Stomach (tissue), 9 donors: ENCODE results near the gene CLSTN1. TPM values are rescaled to one million over a fixed set of nuclear protein-coding genes. Genes with fewer than 3 reads are reported as not detected.

Source experiments
- DNase-seq, 2 donors: peaks; one replicate each; pipeline versions ENCODE4 v3.0.0 to v3.0.0-alpha.2; 2013 to 2019
- H3K27ac ChIP-seq, 5 donors: fragments of 200-600 bp in 4 of 5; sonication (generic) in 4 of 5; one replicate each; pipeline ENCODE4 v1.5.1; 2013 to 2019; ENCODE audit warnings: mild to moderate bottlenecking in 1 of 5, moderate library complexity in 1 of 5
- H3K27me3 ChIP-seq, 3 donors: fragments of 200-600 bp; sonication (generic); one replicate each; pipeline ENCODE4 v1.5.1; 2017 to 2019; ENCODE audit warnings: mixed run types in 1 of 3
- H3K36me3 ChIP-seq, 4 donors: fragments of 200-600 bp; sonication (generic); 1 replicate in 3 of 4; 2 replicates in 1 of 4; pipeline ENCODE4 v1.5.1; 2016 to 2019
- H3K4me1 ChIP-seq, 4 donors: fragments of 200-600 bp; sonication (generic); one replicate each; pipeline ENCODE4 v1.5.1; 2016 to 2019
- H3K4me3 ChIP-seq, 4 donors: fragments of 200-600 bp; sonication (generic) in 3 of 4; one replicate each; pipeline ENCODE4 v1.5.1; 2016 to 2019; ENCODE audit warnings: mild to moderate bottlenecking in 1 of 4
- H3K9me3 ChIP-seq, 4 donors: fragments of 200-600 bp; sonication (generic); one replicate each; pipeline ENCODE4 v1.5.1; 2016 to 2019
- CTCF ChIP-seq, 7 experiments: fragments of 450-650 bp in 4 of 7; fragments of 200-600 bp in 3 of 7; sonication (generic) in 3 of 7; IDR thresholded peaks; one replicate each; pipeline ENCODE4 v1.5.1; 2016 to 2019; ENCODE audit warnings: antibody characterized with exemption in 7 of 7, control low read depth in 2 of 7, mild to moderate bottlenecking in 1 of 7
- EP300 ChIP-seq: sonication (generic); formaldehyde crosslinking; IDR thresholded peaks from one replicate; pipeline ENCODE4 v1.6.1; 2017; ENCODE audit warnings: antibody characterized with exemption
- POLR2A ChIP-seq, 4 donors: fragments of 450-650 bp; IDR thresholded peaks; one replicate each; pipeline ENCODE4 v1.6.1; 2016; ENCODE audit warnings: antibody characterized with exemption in 4 of 4, control low read depth in 2 of 4, mild to moderate bottlenecking in 1 of 4, moderate library complexity in 1 of 4
- POLR2AphosphoS5 ChIP-seq, 3 donors: sonication (generic); formaldehyde crosslinking; IDR thresholded peaks; one replicate each; pipeline ENCODE4 v1.6.1; 2016; ENCODE audit warnings: antibody characterized with exemption in 3 of 3
- WGBS, 5 donors: extraction: QIAGEN DNeasy Blood & Tissue Kit in 3 of 5; methylation state at CpG; one replicate each; pipeline versions ENCODE4 v1.1.5 to v1.1.7; 2013 to 2018; 5-methylcytosine and 5-hydroxymethylcytosine counted together
- intact Hi-C: fragments of 100-400 bp; cut with DNase I; formaldehyde crosslinking; loops from one replicate; pipeline ENCODE4 v1.15.1; 2023; ENCODE audit warnings: low total_unique reads
- polyA plus RNA-seq, 3 donors: library from polyadenylated mRNA; stranded (reverse); fragments of 200-250 nt; gene quantifications; one replicate each; pipeline ENCODE4 v1.2.3, GENCODE V29; 2013
- total RNA-seq, 5 donors: library from RNA; depleted of rRNA; stranded (reverse); fragments of >200 nt; gene quantifications; one replicate each; pipeline versions ENCODE4 v1.1.0 to v1.2.3, GENCODE V29; 2014 to 2016
- donor health status: healthy with polysubstance abuse.
- donor health status: Bipolar disorder and iron deficiency.
- donor health status: healthy.

The CLSTN1 gene
- total and polyA plus RNA-seq, 8 donors: 10.5 to 156 (median 30.9) TPM

GRCh38 chr1:9711466-9712020 lies 112.2 kb downstream of the CLSTN1 start:
- WGBS, 5 donors: 83 to 91% (median 87%) methylated on average over 9 of the region's 9 CpGs
- intact Hi-C loops: no loop called here

GRCh38 chr1:9710037-9710436 lies 113.7 kb downstream of the CLSTN1 start:
- Histone ChIP-seq H3K4me1 (peaks cover 0 to 4% (median 0%) of the 10 kb centered on the region in 4 donors), H3K27me3 (no peaks in the 10 kb centered on the region), H3K9me3 (no peaks in the 10 kb centered on the region), H3K4me3 (no peak overlapping the region), H3K36me3 (peaks cover 7 to 45% (median 37%) of the 10 kb centered on the region in 4 donors), H3K27ac (no peak overlapping the region)
- 89 to 96% (median 93%) methylated on average over 8 of the region's 8 CpGs for WGBS, 5 donors
- no peak for TF ChIP-seq CTCF (IDR thresholded peaks at IDR 0.05)
- no peak for TF ChIP-seq POLR2AphosphoS5 (IDR thresholded peaks at IDR 0.05)
- no peak for TF ChIP-seq EP300
- no peak for TF ChIP-seq POLR2A (IDR thresholded peaks at IDR 0.05)
- intact Hi-C loops: no loop called here
- DNase-seq: no peak

More at GRCh38 chr1:9711466-9712020, 112.2 kb downstream of the CLSTN1 start:
- no peak overlapping the region for H3K4me3 ChIP-seq
- peaks cover 7 to 60% (median 53%) of the 10 kb centered on the region in 4 donors for H3K36me3 ChIP-seq
- no peak for DNase-seq
- H3K27me3 ChIP-seq: no peaks in the 10 kb centered on the region
- H3K27ac ChIP-seq: no peak overlapping the region
- TF ChIP-seq EP300 (no peak), POLR2AphosphoS5 (IDR thresholded peaks at IDR 0.05) (no peak), POLR2A (IDR thresholded peaks at IDR 0.05) (no peak), CTCF (IDR thresholded peaks at IDR 0.05) (no peak)
- H3K4me1 ChIP-seq: no peaks in the 10 kb centered on the region
- no peaks in the 10 kb centered on the region for H3K9me3 ChIP-seq

- TF ChIP-seq POLR2AphosphoS5 (IDR thresholded peaks at IDR 0.05): no peak
- WGBS, 5 donors: 79 to 100% (median 92%) methylated on average over 4 of the region's 4 CpGs
- H3K4me3 ChIP-seq: no peak overlapping the region
- intact Hi-C loops: no loop called here
- no peaks in the 10 kb centered on the region for H3K9me3 ChIP-seq
- H3K4me1 ChIP-seq: peaks cover 0 to 22% (median 0%) of the 10 kb centered on the region in 4 donors
- no peak for DNase-seq
- H3K27me3 ChIP-seq: no peaks in the 10 kb centered on the region
- peaks cover 2 to 13% (median 12%) of the 10 kb centered on the region in 4 donors for H3K36me3 ChIP-seq
- no peak overlapping the region for H3K27ac ChIP-seq
These were observed 117.6 kb downstream of the CLSTN1 start for GRCh38 chr1:9706178-9706577.

GRCh38 chr1:9705337-9706093 lies 118.2 kb downstream of the CLSTN1 start:
- TF ChIP-seq POLR2A (IDR thresholded peaks at IDR 0.05) (no peak), POLR2AphosphoS5 (IDR thresholded peaks at IDR 0.05) (no peak), CTCF (IDR thresholded peaks at IDR 0.05) (no peak), EP300 (no peak)
- DNase-seq: no peak
- H3K27me3 ChIP-seq: no peaks in the 10 kb centered on the region
- WGBS, 5 donors: 81 to 88% (median 84%) methylated on average over 8 of the region's 8 CpGs
- no peak overlapping the region for H3K4me3 ChIP-seq
- H3K36me3 ChIP-seq: peaks cover 0 to 8% (median 6%) of the 10 kb centered on the region in 4 donors
- H3K27ac ChIP-seq: no peak overlapping the region
- H3K4me1 ChIP-seq: peaks cover 0 to 22% (median 0%) of the 10 kb centered on the region in 4 donors
- H3K9me3 ChIP-seq: no peaks in the 10 kb centered on the region
- intact Hi-C loops: no loop called here
